ENCODE results near the gene LIMA1.

DNA sequence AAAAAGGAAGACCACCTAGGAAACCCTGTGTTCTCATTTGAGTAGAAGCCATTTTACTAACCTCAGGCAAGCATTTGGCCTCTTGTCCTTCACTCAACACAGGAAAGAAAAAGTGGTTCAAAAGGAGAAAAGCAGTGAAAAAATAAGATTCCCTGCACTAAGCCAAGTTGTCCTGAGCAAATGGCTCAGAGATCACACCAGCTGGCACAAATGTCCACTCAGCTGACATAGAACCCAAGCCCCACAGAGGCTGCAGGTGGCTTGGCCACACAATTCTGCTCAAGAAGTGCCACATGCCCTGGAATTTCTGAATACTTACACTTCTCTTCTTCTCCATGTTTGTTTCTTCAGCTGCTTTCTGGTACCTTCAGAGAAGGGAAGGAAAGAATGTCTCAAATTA, 52.0 kb downstream of the LIMA1 start:
- TF ChIP-seq, protein P1, sequence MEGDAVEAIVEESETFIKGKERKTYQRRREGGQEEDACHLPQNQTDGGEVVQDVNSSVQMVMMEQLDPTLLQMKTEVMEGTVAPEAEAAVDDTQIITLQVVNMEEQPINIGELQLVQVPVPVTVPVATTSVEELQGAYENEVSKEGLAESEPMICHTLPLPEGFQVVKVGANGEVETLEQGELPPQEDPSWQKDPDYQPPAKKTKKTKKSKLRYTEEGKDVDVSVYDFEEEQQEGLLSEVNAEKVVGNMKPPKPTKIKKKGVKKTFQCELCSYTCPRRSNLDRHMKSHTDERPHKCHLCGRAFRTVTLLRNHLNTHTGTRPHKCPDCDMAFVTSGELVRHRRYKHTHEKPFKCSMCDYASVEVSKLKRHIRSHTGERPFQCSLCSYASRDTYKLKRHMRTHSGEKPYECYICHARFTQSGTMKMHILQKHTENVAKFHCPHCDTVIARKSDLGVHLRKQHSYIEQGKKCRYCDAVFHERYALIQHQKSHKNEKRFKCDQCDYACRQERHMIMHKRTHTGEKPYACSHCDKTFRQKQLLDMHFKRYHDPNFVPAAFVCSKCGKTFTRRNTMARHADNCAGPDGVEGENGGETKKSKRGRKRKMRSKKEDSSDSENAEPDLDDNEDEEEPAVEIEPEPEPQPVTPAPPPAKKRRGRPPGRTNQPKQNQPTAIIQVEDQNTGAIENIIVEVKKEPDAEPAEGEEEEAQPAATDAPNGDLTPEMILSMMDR (IDR thresholded peaks at IDR 0.05) = no peak
- no peak for TF ChIP-seq POLR2A (IDR thresholded peaks at IDR 0.05)
